GM19239 (cell line): ENCODE data around the gene ENTR1.
"Not testable (repeated sequence)": the region's sequence is repeated elsewhere in the genome, so short reads cannot be mapped to it uniquely, and the experiment has no call there.

ENCODE experiments used
- DNase-seq: peaks from one replicate; pipeline ENCODE4 v3.0.0; 2011; ENCODE audit warnings: low spot score; ENCODE audit not compliant: insufficient read length
- FAIRE-seq: peaks from 2 replicates; lab custom pipeline; 2011; peaks lifted over from hg19 to GRCh38; lab: Jason Lieb, UNC

The ENTR1 gene

GRCh38 chr9:136438548-136439480 lies 28.4 kb upstream of the ENTR1 start:
- FAIRE-seq (no peak), DNase-seq (peak; percentile 88)

DNA sequence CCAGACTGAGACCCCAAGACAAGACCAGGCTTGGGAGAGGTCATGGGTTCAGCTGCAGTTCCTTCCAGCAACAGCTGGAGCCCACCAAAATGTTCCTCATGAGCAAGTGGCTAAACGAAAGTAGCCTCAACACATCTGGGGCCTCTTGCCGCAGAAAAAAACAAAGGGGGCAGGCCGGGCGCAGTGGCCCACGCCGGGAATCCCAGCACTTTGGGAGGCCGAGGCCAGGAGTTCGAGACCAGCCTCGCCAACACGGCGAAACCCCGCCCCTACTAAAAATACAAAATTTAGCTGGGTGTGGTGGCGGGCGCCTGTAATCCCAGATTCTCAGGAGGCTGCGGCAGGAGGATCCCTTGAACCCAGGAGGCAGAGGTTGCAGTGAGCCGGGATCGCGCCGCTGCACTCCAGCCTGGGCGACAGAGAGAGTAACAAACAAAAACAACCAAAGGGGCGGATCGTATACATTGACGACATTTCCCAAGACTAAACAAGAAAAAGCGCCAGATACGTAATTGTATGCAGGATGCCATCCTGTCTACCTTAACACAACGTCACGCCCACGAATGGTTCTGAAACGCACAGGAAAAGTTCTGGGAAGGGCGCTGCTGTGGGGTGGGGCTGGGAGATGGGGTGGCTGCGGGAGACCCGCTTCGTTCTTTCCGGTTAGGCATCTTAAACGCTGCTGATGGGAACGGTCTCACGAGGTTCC lies 27.6 kb upstream of the ENTR1 start:
- no peak for DNase-seq
- FAIRE-seq = peak; percentile 31

DNA sequence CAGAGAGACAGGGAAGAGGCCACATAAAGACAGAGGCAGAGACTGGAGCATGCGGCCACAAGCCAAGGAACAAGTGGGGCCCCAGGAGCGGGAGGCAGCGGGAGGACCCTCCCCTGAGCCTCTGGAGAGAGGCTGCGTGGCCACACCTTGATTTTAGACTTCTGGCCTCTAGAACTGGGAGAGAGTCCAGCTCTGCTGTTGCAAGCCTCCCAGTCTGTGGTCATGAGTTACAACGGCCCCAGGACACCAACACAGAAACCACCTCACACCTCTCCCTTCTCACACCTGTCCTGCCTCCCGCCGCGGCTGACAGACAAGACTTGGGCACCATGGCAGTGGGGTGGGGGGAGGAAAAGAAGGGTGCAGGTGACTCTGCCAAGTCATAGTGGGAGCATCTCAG lies 27.0 kb upstream of the ENTR1 start:
- DNase-seq = no peak

GRCh38 chr9:136436055-136436634 lies 25.7 kb upstream of the ENTR1 start:
- FAIRE-seq (no peak), DNase-seq (no peak)

More for the DNA sequence above, 27.0 kb upstream of the ENTR1 start:
- no peak for FAIRE-seq

- no peak for FAIRE-seq
Measured at GRCh38 chr9:136434580-136435169, 24.3 kb upstream of the ENTR1 start.

DNA sequence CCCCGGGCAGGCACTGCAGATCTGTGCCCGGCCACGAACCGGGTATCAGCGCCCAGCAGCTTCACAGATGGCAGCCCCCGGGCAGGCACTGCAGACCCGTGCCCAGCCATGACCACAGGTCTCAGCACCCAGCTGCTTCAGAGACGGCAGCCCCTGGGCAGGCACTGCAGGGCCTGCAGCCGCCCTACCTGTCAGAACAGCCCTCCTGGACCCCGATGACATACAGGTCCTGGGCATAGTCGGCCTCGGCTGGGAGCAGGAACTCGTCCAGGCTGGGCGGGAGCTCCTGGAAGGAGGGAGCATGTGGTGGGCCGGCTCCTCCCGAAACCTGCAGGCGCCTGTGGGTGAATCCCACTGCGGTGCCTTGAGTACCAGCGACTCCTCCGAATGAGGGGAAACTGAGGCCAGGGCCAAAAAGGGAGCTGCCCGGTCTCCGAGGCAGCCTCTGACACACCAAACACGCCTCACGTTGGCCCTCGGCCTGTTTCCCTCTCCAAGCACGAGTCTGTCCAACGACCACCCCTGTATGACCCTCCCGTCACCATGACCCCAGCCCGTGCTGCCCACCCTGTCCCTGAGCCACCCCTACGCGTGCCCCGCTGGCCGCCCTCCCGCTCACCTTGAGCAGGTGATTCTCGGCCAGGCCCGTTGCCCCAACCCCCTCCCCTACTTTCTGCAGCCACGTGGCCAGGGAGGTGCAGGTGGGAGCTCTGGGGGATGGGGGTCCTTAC lies 23.6 kb upstream of the ENTR1 start:
- FAIRE-seq = no peak
- DNase-seq = no peak

More at GRCh38 chr9:136434580-136435169, 24.3 kb upstream of the ENTR1 start:
- DNase-seq = no peak

- FAIRE-seq (no peak), DNase-seq (no peak)
Measured at GRCh38 chr9:136433043-136433715, 22.8 kb upstream of the ENTR1 start.

GRCh38 chr9:136432591-136432990 lies 22.2 kb upstream of the ENTR1 start:
- FAIRE-seq (no peak), DNase-seq (no peak)

GRCh38 chr9:136431782-136432350 lies 21.5 kb upstream of the ENTR1 start:
- FAIRE-seq = no peak
- DNase-seq = no peak

GRCh38 chr9:136430588-136431234 lies 20.3 kb upstream of the ENTR1 start:
- FAIRE-seq = no peak
- DNase-seq = no peak

DNA sequence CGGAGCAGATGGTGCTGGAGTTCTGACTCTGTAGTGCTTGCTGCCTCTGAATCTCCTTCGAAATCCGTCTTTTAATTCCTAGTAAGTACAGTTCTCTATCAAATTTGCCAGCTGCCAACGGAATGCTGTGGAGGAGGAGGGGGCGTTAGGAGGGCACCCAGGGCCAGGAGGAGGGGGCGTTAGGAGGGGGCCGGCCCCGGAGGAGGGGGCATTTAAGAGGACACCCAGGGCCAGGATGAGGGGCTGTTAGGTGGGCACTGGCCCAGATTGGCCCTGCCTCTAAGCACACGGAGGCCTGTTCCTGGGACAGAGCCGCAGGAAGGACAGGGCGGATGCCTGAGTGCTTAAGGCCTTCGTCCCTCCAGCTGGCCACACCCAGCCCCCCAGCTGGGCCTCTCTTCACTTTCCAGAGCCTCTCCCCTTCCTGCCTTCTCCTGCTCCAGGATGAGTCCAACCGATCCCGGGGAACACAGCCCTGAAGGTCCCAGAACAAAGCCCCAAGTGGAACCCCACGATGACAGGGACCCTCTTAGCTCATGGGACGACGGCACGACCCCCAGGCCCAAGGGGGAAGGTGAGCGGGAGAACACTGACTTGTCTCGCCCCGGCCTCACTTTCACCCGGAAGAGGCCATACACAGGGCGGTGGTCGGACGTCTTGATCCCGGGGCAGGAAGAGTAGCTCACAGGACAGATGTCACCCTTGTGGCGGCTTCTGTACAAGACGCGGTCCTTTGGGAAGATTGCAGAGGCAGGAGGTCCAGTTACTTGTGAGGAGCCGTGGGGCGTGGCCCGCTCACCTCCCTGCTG lies 19.5 kb upstream of the ENTR1 start:
- no peak for DNase-seq
- FAIRE-seq = no peak

GRCh38 chr9:136429075-136429628 lies 18.7 kb upstream of the ENTR1 start:
- no peak for DNase-seq
- FAIRE-seq = no peak

GRCh38 chr9:136426787-136427186 lies 16.4 kb upstream of the ENTR1 start:
- FAIRE-seq (no peak), DNase-seq (no peak)

GRCh38 chr9:136425367-136425766 lies 15.0 kb upstream of the ENTR1 start:
- DNase-seq, FAIRE-seq: not testable (repeated sequence)

GRCh38 chr9:136424750-136425362 lies 14.4 kb upstream of the ENTR1 start:
- DNase-seq = no peak
- FAIRE-seq = no peak

DNA sequence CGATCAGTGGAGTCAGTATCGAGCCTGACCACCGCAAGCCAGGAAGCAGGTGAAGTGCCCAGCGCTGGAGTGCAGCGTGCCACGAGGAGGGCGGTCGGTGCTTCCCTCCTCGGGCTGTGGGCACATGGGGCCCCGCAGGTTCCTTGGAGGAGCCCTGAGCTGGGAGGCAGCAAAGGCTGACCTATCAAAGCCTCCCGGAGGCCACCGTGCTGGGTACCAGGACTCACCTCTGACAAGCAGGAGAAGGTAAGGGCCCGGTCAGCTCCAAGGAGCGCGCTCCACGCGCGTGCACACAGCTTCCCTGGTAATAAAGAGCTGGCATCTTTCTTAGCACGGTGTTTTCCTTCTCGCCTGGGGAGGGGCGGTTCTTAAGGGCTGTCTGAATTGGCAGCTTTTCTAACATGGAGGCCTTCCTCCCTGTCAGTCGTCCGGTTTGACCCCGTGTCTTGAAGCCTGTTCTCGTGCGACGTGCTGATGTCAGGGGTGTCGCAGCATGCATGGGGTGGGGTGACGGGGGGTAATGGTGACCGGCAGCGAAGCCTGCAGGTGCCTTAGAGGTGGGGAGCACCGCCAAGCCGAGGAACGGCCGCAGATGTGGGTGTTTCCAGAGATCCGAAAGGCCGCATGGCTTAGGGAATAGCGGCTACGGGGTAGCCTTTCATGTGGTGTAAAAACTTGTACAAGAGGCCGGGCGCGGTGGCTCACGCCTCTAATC lies 13.2 kb upstream of the ENTR1 start:
- FAIRE-seq = no peak
- DNase-seq = no peak
